Gastroesophageal sphincter (tissue), 4 donors: ENCODE data around the gene NAMPT. TPM values are rescaled to one million over a fixed set of nuclear protein-coding genes. Genes with fewer than 3 reads are reported as not detected.

Source experiments
- ATAC-seq: fragments of 150-250 bp; one replicate; pipeline ENCODE4 v1.9.1; 2016; ENCODE audit warnings: mild to moderate bottlenecking, moderate library complexity
- H3K27ac ChIP-seq, 4 donors: fragments of 200-600 bp; sonication (generic) in 3 of 4; 1 replicate in 3 of 4; 2 replicates in 1 of 4; pipeline ENCODE4 v1.5.1; 2016 to 2019
- H3K27me3 ChIP-seq: fragments of 200-600 bp; sonication (generic); one replicate; pipeline ENCODE4 v1.5.1; 2019
- H3K36me3 ChIP-seq, 2 donors: fragments of 200-600 bp; sonication (generic); one replicate each; pipeline ENCODE4 v1.5.1; 2019; ENCODE audit warnings: control low read depth in 1 of 2
- H3K4me1 ChIP-seq, 3 donors: fragments of 200-600 bp; sonication (generic); 1 replicate in 2 of 3; 2 replicates in 1 of 3; pipeline ENCODE4 v1.5.1; 2016 to 2019; ENCODE audit warnings: control low read depth in 2 of 3
- H3K4me3 ChIP-seq, 2 donors: fragments of 200-600 bp; sonication (generic); one replicate each; pipeline ENCODE4 v1.5.1; 2019; ENCODE audit warnings: mild to moderate bottlenecking in 1 of 2, moderate library complexity in 1 of 2
- H3K9me3 ChIP-seq, 3 donors: fragments of 200-600 bp; sonication (generic); one replicate each; pipeline ENCODE4 v1.5.1; 2017 to 2019; ENCODE audit warnings: control low read depth in 2 of 3
- CTCF ChIP-seq, 4 experiments: fragments of 200-600 bp in 2 of 4; fragments of 450-650 bp in 2 of 4; sonication (generic) in 1 of 4; IDR thresholded peaks; one replicate each; pipeline ENCODE4 v1.5.1; 2017 to 2019; ENCODE audit warnings: antibody characterized with exemption in 4 of 4, mild to moderate bottlenecking in 2 of 4, moderate library complexity in 2 of 4
- EP300 ChIP-seq: sonication (generic); formaldehyde crosslinking; IDR thresholded peaks from one replicate; pipeline ENCODE4 v1.6.1; 2017; ENCODE audit warnings: antibody characterized with exemption, mild to moderate bottlenecking
- POLR2A ChIP-seq, 2 donors: fragments of 450-650 bp; IDR thresholded peaks; one replicate each; pipeline ENCODE4 v1.6.1; 2017; ENCODE audit warnings: antibody characterized with exemption in 2 of 2, mild to moderate bottlenecking in 2 of 2, moderate library complexity in 1 of 2
- POLR2AphosphoS5 ChIP-seq: sonication (generic); formaldehyde crosslinking; IDR thresholded peaks from one replicate; pipeline ENCODE4 v1.6.1; 2017; ENCODE audit warnings: antibody characterized with exemption
- WGBS, 2 donors: methylation state at CpG; one replicate each; pipeline ENCODE4 v1.1.5; 2018; ENCODE audit warnings: low coverage in 1 of 2; 5-methylcytosine and 5-hydroxymethylcytosine counted together
- total RNA-seq, 4 donors: library from RNA; depleted of rRNA; stranded (reverse); fragments of >200 nt; gene quantifications; one replicate each; pipeline ENCODE4 v1.1.0, GENCODE V29; 2016

NAMPT gene
- total RNA-seq, 4 donors from 2014 or later = 63.1 to 611 (median 150) TPM

- 92 to 97% methylated on average over 3 of the region's 3 CpGs for WGBS, 2 donors
- Histone ChIP-seq H3K9me3 (no peaks in the 10 kb centered on the region), H3K36me3 (peaks cover 8 to 79% of the 10 kb centered on the region in 2 donors), H3K27ac (no peak overlapping the region), H3K27me3 (no peaks in the 10 kb centered on the region), H3K4me1 (no peaks in the 10 kb centered on the region), H3K4me3 (no peak overlapping the region)
- TF ChIP-seq POLR2AphosphoS5 (no peak), EP300 (no peak), POLR2A (IDR thresholded peaks at IDR 0.05) (no peak), CTCF (IDR thresholded peaks at IDR 0.05) (no peak)
- ATAC-seq = no peak
Measured at GRCh38 chr7:106252568-106252967, 32.2 kb downstream of the NAMPT start.

- no peak for TF ChIP-seq CTCF (IDR thresholded peaks at IDR 0.05)
- no peak for TF ChIP-seq EP300
- no peak for TF ChIP-seq POLR2A (IDR thresholded peaks at IDR 0.05)
- no peak for TF ChIP-seq POLR2AphosphoS5
- peaks cover 0 to 7% (median 0%) of the 10 kb centered on the region in 3 donors for H3K9me3 ChIP-seq
- no peak overlapping the region for H3K4me3 ChIP-seq
- H3K27me3 ChIP-seq = no peaks in the 10 kb centered on the region
- peaks cover 8 to 67% of the 10 kb centered on the region in 2 donors for H3K36me3 ChIP-seq
- 92 to 96% methylated on average over 3 to 4 of the region's 4 CpGs for WGBS, 2 donors
- no peak overlapping the region for H3K27ac ChIP-seq
- no peak for ATAC-seq
- no peaks in the 10 kb centered on the region for H3K4me1 ChIP-seq
Measured at GRCh38 chr7:106249488-106249887, 35.3 kb downstream of the NAMPT start.

- Histone ChIP-seq H3K27ac (no peak overlapping the region), H3K27me3 (no peaks in the 10 kb centered on the region), H3K4me1 (no peaks in the 10 kb centered on the region), H3K9me3 (peaks cover 0 to 7% (median 0%) of the 10 kb centered on the region in 3 donors), H3K4me3 (no peak overlapping the region), H3K36me3 (peaks cover 8 to 58% of the 10 kb centered on the region in 2 donors)
- WGBS, 2 donors = 100% methylated on average over 2 of the region's 2 CpGs
- no peak for TF ChIP-seq EP300
- ATAC-seq = no peak
Measured at GRCh38 chr7:106248600-106248999, 36.2 kb downstream of the NAMPT start.

GRCh38 chr7:106247841-106248240 lies 36.9 kb downstream of the NAMPT start:
- Histone ChIP-seq H3K4me1 (no peaks in the 10 kb centered on the region), H3K36me3 (peaks cover 8 to 51% of the 10 kb centered on the region in 2 donors), H3K27me3 (no peaks in the 10 kb centered on the region), H3K4me3 (no peak overlapping the region), H3K27ac (no peak overlapping the region), H3K9me3 (peaks cover 0 to 7% (median 0%) of the 10 kb centered on the region in 3 donors)
- no peak for TF ChIP-seq CTCF (IDR thresholded peaks at IDR 0.05)
- no peak for TF ChIP-seq POLR2AphosphoS5
- TF ChIP-seq POLR2A (IDR thresholded peaks at IDR 0.05) = no peak
- no peak for TF ChIP-seq EP300
- 90 to 100% methylated on average over 2 to 4 of the region's 4 CpGs for WGBS, 2 donors
- no peak for ATAC-seq

- Histone ChIP-seq H3K36me3 (peaks cover 7 to 43% of the 10 kb centered on the region in 2 donors), H3K4me3 (no peak overlapping the region), H3K27me3 (no peaks in the 10 kb centered on the region), H3K27ac (no peak overlapping the region), H3K4me1 (no peaks in the 10 kb centered on the region), H3K9me3 (peaks cover 0 to 7% (median 0%) of the 10 kb centered on the region in 3 donors)
- TF ChIP-seq POLR2A (IDR thresholded peaks at IDR 0.05) = no peak
- no peak for TF ChIP-seq CTCF (IDR thresholded peaks at IDR 0.05)
- TF ChIP-seq POLR2AphosphoS5 = no peak
- no peak for TF ChIP-seq EP300
- 86% methylated on average over 4 to 5 of the region's 5 CpGs for WGBS, 2 donors
- ATAC-seq = no peak
Measured at GRCh38 chr7:106246902-106247711, 37.7 kb downstream of the NAMPT start.
